GM13976 (cell line): ENCODE results near the gene MIEF1.

Source experiments
- DNase-seq: peaks from one replicate; pipeline ENCODE4 v3.0.0; 2012; ENCODE audit warnings: low spot score
- in situ Hi-C: fragments of 300-500 bp; cut with MboI; formaldehyde crosslinking; loops from one replicate; pipeline ENCODE4 v1.12.0; 2022; ENCODE audit warnings: low sequenced_read_pairs, mixed read lengths, inconsistent platforms; ENCODE audit not compliant: unreplicated experiment
- TF ChIP-seq, protein P1 (sequence below): IDR thresholded peaks from 2 replicates; pipeline ENCODE4 v1.5.1; 2012; ENCODE audit warnings: borderline replicate concordance, mild to moderate bottlenecking; ENCODE audit not compliant: insufficient read depth; ENCODE audit errors: extremely low read depth, missing control alignments, control extremely low read depth

MIEF1 gene

DNA sequence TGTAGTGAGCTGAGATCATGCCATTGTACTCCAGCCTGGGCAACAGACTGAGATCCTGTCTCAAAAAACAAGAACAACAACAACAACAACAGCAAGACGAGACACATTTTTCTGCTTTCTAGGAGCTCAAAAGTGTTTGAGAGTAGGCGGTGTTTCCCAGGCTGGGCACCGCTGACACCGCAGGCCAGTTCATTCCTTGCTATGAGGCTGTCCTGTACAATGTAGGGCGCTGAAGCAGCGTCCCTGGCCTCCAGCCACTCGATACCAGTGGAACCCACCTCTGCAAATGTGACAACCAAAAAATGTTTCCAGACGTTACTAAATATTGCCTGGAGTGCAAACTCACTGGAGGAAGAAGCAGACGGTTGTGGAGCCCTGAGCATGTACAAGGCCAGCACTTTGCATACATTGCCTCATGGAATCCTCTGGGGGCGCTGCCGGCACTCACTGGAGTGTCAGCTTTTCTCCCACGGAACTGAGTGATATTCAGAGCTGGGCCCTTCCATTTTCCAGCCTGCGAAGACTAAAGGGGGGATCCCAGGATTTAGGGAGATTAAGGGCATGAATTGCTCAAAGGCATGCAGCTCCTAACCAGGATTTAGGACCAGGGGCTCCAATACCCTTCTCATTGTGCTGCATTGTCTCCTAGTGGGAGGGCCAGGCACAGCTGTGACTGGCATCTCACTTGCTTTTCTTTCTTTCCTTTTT is 5.8 kb upstream of the MIEF1 start:
- TF ChIP-seq, protein P1, sequence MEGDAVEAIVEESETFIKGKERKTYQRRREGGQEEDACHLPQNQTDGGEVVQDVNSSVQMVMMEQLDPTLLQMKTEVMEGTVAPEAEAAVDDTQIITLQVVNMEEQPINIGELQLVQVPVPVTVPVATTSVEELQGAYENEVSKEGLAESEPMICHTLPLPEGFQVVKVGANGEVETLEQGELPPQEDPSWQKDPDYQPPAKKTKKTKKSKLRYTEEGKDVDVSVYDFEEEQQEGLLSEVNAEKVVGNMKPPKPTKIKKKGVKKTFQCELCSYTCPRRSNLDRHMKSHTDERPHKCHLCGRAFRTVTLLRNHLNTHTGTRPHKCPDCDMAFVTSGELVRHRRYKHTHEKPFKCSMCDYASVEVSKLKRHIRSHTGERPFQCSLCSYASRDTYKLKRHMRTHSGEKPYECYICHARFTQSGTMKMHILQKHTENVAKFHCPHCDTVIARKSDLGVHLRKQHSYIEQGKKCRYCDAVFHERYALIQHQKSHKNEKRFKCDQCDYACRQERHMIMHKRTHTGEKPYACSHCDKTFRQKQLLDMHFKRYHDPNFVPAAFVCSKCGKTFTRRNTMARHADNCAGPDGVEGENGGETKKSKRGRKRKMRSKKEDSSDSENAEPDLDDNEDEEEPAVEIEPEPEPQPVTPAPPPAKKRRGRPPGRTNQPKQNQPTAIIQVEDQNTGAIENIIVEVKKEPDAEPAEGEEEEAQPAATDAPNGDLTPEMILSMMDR, result peak; percentile 70
- no peak for DNase-seq
- in situ Hi-C loops, result no loop called here

DNA sequence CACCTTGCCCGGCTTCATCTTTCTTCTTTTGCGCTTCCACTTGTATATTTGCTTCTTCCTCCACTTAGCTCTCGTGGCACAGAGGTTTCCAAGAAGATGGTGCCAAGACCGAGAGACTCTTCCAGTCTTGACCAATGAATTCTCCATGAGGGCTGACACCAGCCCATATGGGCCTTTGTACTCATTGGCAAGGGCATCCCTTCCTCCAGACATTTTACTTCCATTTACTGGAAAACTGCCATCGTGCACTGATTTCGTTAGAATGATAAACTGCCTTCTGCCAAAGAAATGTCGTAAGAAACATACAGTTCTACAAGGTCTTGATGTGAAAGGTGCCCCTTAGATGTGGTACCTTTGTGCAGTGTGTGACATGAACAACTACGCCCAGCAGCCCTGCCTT is 4.7 kb upstream of the MIEF1 start:
- no peak for DNase-seq
- in situ Hi-C loops, result no loop called here
- TF ChIP-seq, protein P1, result no peak

DNA sequence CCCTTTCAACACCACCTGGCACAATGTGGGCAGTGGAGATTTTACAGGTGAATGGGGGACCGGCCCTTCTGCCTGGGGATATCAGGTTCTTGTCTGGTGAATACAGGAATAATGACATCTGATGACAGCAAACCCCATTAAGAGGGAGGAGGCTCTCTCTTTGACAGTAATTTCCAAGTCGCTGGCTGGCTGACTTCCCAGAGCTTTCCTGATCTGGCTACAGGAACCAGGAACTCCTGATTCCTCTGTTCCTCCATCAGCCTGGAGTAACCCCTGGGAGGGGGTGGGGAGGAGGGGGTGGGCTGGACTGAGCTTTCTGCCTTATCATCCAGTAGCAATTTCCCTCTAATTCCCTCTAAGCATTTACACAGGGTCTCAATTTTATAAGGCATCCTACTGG is 3.7 kb upstream of the MIEF1 start:
- TF ChIP-seq, protein P1, result no peak
- DNase-seq, result no peak
- in situ Hi-C loops, result no loop called here

DNA sequence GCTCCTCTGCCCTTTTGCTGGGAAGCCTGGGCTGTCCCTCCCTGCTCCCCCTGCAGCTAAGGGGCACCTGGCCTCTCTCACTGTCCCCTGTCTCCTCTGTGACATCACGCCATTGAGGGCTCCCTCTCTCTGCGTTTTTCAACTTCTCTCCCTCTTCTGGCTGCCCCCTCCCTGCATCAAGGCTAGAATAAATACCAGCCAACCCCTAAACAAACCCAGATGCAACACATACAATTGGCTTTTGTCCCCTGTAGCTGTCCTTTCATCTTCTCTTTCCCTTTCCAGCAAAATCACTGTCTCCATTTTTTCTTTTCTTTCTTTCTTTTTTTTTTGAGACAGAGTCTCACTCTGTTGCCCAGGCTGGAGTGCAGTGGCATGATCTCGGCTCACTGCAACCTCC is 3.3 kb upstream of the MIEF1 start:
- TF ChIP-seq, protein P1, result no peak
- in situ Hi-C loops, result no loop called here

DNA sequence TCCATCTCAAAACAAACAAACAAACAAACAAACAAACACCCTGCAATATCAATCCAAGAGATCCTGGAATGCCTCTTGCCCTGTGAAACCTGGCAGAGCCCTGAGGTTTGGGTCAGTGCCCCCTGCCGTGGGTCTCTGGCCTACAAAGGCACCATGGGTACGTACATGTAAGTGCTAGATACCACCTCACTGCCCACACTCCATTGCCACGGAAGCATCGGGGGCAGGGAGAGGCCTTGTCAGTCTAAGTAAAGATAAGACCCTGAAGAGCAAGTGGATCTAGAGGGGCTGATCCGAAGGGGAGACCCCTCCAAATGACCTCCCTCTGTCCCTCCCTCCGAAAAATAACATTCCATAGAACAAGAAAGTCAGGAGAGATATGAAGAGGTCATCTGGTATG is 2.0 kb upstream of the MIEF1 start:
- no peak for DNase-seq
- TF ChIP-seq, protein P1, result no peak
- in situ Hi-C loops, result loop anchor here (25.0 kb wide), 1 partner anchor 338 kb away; the partner anchor contains the start of gene CBX7

More for the DNA sequence above, 3.3 kb upstream of the MIEF1 start:
- DNase-seq, result no peak

DNA sequence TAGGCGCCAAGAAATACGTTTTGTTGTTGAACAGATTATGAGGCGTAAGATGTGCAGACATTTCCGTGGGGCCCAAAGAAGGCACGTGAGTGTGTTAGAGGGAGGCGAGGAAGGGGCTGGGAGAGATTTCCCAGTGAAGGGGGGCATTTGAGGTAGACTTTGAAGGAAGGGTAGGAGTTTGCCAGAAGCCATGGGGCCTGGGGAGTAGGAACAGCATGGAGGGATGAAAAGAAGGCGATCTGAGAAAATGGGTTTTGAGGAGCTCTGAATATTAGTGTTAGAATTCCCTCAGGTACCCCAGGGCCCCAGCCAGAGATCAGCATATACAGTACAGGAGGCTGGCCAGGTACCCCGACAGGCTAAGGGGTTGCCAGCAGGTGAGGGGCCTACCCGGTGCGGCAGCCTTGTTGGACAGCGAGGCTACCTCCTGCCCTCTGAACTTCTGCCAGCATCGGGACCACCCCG is 414 bp upstream of the MIEF1 start:
- TF ChIP-seq, protein P1, result no peak
- in situ Hi-C loops, result loop anchor here (25.0 kb wide), 1 partner anchor 339 kb away; the partner anchor contains the start of gene CBX7
- no peak for DNase-seq
